Stimulated activated CD4-positive, alpha-beta T cell treated with anti-CD3 and anti-CD28 coated beads, Interleukin-1b, Interleukin-23, amount 100 ng/mL, for 4 hours (primary cell): Measurements from ENCODE around the gene FERMT3.
A peak's percentile ranks its signal among the peaks of the same experiment; 100 is the strongest.

Experiments
- DNase-seq, 2 donors: peaks; one replicate each; pipeline ENCODE4 v3.0.0-alpha.2; 2020; ENCODE audit warnings: low read depth in 2 of 2

The FERMT3 gene

GRCh38 chr11:64220798-64221197, 14.3 kb downstream of the FERMT3 start:
- DNase-seq = no peak

- no peak for DNase-seq
Measured at GRCh38 chr11:64222651-64223000, 16.1 kb downstream of the FERMT3 start.

GRCh38 chr11:64223001-64223651, 16.6 kb downstream of the FERMT3 start:
- DNase-seq = no peak

- no peak for DNase-seq
Measured at GRCh38 chr11:64224151-64224890, 17.8 kb downstream of the FERMT3 start.

GRCh38 chr11:64224891-64225607, 18.5 kb downstream of the FERMT3 start:
- DNase-seq = no peak

- DNase-seq = peak; percentile 86 to 93
Measured at GRCh38 chr11:64225608-64226506, 19.3 kb downstream of the FERMT3 start, which contains the start of the genes NUDT22 and TRPT1. Gene NUDT22 (plus strand): TSS chr11:64226274. CDS start chr11:64226653, 379 bp downstream. Gene TRPT1 (minus strand): TSS chr11:64226186. CDS start chr11:64225860, 326 bp downstream.

- DNase-seq = peak in 1 of 2 donors; percentile 47
Measured at GRCh38 chr11:64226507-64227051, 20.1 kb downstream of the FERMT3 start.

GRCh38 chr11:64227405-64227956, 21.0 kb downstream of the FERMT3 start:
- DNase-seq = no peak

- DNase-seq = no peak
Measured at GRCh38 chr11:64229090-64229743, 22.7 kb downstream of the FERMT3 start.

GRCh38 chr11:64229744-64230170, 23.2 kb downstream of the FERMT3 start:
- no peak for DNase-seq

GRCh38 chr11:64230171-64230984, 23.9 kb downstream of the FERMT3 start, which contains the start of gene DNAJC4:
Gene DNAJC4 (plus strand): TSS chr11:64230548. CDS start chr11:64230855, 307 bp downstream.
- DNase-seq = peak; percentile 67 to 82

- no peak for DNase-seq
Measured at GRCh38 chr11:64230985-64231365, 24.5 kb downstream of the FERMT3 start.

- DNase-seq = no peak
Measured at GRCh38 chr11:64231546-64231945, 25.0 kb downstream of the FERMT3 start.

GRCh38 chr11:64232182-64232966, 25.9 kb downstream of the FERMT3 start:
- DNase-seq = no peak

- no peak for DNase-seq
Measured at GRCh38 chr11:64232967-64233315, 26.4 kb downstream of the FERMT3 start.

- peak; percentile 64 to 69 for DNase-seq
Measured at GRCh38 chr11:64233913-64234586, 27.5 kb downstream of the FERMT3 start, which contains the start of gene VEGFB. Gene VEGFB (plus strand): TSS chr11:64234584. CDS start chr11:64234834, 250 bp downstream.

- peak in 1 of 2 donors; percentile 44 for DNase-seq
Measured at GRCh38 chr11:64234647-64235379, 28.3 kb downstream of the FERMT3 start.
